Natural killer cell (primary cell): ENCODE data around the gene LBP. TPM values are rescaled to one million over a fixed set of nuclear protein-coding genes. Genes with fewer than 3 reads are reported as not detected.

Experiments
- ATAC-seq, 3 donors: fragments of 150-1000 bp in 2 of 3; fragments of 200-7000 bp in 1 of 3; cut with Tn5 transposase; 1 replicate in 1 of 3; 2 replicates in 2 of 3; pipeline ENCODE4 v1.10.0; 2021; ENCODE audit warnings: mild to moderate bottlenecking in 2 of 3, moderate library complexity in 2 of 3
- DNase-seq, 2 donors: peaks; one replicate each; pipeline versions ENCODE4 v3.0.0 to v3.0.0-alpha.2; 2013 to 2021; ENCODE audit warnings: mixed read lengths in 1 of 2
- H3K27ac ChIP-seq: one replicate; pipeline ENCODE4 v1.5.1; 2013; ENCODE audit warnings: mild to moderate bottlenecking, low read length
- H3K27me3 ChIP-seq: one replicate; pipeline ENCODE4 v1.6.1; 2013; ENCODE audit warnings: low read length; ENCODE audit not compliant: control insufficient read depth, insufficient read depth
- H3K36me3 ChIP-seq: one replicate; pipeline ENCODE4 v1.6.1; 2013; ENCODE audit warnings: low read length; ENCODE audit not compliant: control insufficient read depth, insufficient read depth
- H3K4me1 ChIP-seq: one replicate; pipeline ENCODE4 v1.6.1; 2013; ENCODE audit warnings: low read length; ENCODE audit not compliant: control insufficient read depth, insufficient read depth
- H3K4me3 ChIP-seq: one replicate; pipeline ENCODE4 v1.5.1; 2013; ENCODE audit warnings: low read length
- H3K9me3 ChIP-seq: one replicate; pipeline ENCODE4 v1.6.1; 2013; ENCODE audit warnings: low read length; ENCODE audit not compliant: control insufficient read depth, insufficient read depth
- H3K27ac Mint-ChIP-seq, 2 donors: one replicate each; pipeline ENCODE4 v1.8.0; 2022; ENCODE audit warnings: mild to moderate bottlenecking in 2 of 2, mixed read lengths in 2 of 2, moderate library complexity in 1 of 2
- H3K27me3 Mint-ChIP-seq, 2 donors: one replicate each; pipeline ENCODE4 v1.8.0; 2022; ENCODE audit warnings: low read depth in 2 of 2, mixed read lengths in 2 of 2
- H3K36me3 Mint-ChIP-seq: one replicate; pipeline ENCODE4 v1.8.0; 2022; ENCODE audit warnings: mixed read lengths
- H3K4me1 Mint-ChIP-seq, 2 donors: one replicate each; pipeline ENCODE4 v1.8.0; 2022; ENCODE audit warnings: mixed read lengths in 2 of 2
- H3K4me3 Mint-ChIP-seq: one replicate; pipeline ENCODE4 v1.8.0; 2022; ENCODE audit warnings: mild to moderate bottlenecking, moderate library complexity, mixed read lengths
- H3K9me3 Mint-ChIP-seq, 2 donors: one replicate each; pipeline ENCODE4 v1.8.0; 2022; ENCODE audit warnings: mixed read lengths in 2 of 2
- CTCF ChIP-seq: fragments of 200-600 bp; IDR thresholded peaks from one replicate; pipeline ENCODE4 v1.8.0; 2022; ENCODE audit warnings: antibody characterized with exemption
- WGBS: methylation state at CpG from one replicate; pipeline ENCODE4 v1.1.7; 2013; ENCODE audit warnings: missing lambda C conversion rate; ENCODE audit not compliant: insufficient coverage; 5-methylcytosine and 5-hydroxymethylcytosine counted together
- intact Hi-C: fragments of 100-400 bp; cut with micrococcal nuclease; formaldehyde crosslinking; loops from one replicate; pipeline ENCODE4 v1.14.2; 2022
- total RNA-seq, 4 donors: library from RNA; stranded (reverse); fragments of 120-200 nt in 1 of 4; gene quantifications; one replicate each; pipeline versions ENCODE4 v1.2.3 to v1.2.4, GENCODE V29; 2013 to 2022

Gene LBP
- total RNA-seq, 3 donors from 2014 or later (not counting 1 experiment from before 2014, with no cell fraction given): not detected

DNA sequence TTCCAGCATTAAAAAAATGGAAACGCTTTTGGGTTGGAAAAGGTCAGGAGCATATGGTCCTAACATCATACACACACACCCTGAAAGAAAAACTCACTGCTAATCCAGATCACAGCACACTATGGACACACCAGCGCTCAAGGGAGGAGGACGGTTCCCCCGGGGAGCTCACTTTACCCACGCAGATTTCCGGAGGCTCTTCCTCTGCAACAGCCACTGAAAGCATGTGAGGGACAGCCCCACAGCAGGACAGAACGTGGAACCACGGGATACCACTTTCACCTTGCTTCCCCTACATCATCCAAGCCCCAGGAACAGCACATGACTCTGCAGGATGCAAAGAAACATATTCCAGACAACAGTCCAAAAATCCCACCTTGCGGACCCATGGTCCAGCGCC, 75.6 kb downstream of the LBP start:
- no peak for TF ChIP-seq CTCF
- Mint-ChIP-seq H3K27me3 (no peaks in the 10 kb centered on the region), H3K27ac (peak overlapping the region in 1 of 2 donors; percentile 10), H3K4me3 (no peak overlapping the region), H3K36me3 (peaks cover 9% of the 10 kb centered on the region), H3K4me1 (peaks cover 0 to 26% of the 10 kb centered on the region in 2 donors), H3K9me3 (no peaks in the 10 kb centered on the region)
- Histone ChIP-seq H3K36me3 (peaks cover 71% of the 10 kb centered on the region), H3K27me3 (no peaks in the 10 kb centered on the region), H3K27ac (no peak overlapping the region), H3K4me1 (no peaks in the 10 kb centered on the region), H3K9me3 (no peaks in the 10 kb centered on the region), H3K4me3 (no peak overlapping the region)
- intact Hi-C loops: no loop called here
- no peak for ATAC-seq
- WGBS: 78% methylated on average over 10 of the region's 10 CpGs
- DNase-seq: no peak

DNA sequence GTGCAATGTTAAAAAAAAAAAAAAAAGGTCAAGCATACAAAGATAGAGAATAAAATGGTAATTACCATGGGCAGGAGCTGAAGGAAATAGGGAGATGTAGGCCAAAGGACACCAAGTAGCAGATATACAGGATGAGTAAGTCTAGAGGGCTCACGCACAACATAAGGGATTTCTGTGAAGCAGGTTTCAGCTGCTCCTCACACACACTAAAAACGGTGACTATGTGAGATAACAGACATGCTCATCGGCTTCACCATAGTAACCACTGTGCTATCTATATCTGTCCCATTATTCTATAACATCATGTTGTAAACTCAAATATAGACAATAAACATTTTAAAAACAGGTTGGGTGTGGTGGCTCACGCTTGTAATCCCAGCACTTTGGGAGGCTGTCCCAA, 77.3 kb downstream of the LBP start:
- peaks cover 0 to 32% of the 10 kb centered on the region in 2 donors for H3K4me1 Mint-ChIP-seq
- Histone ChIP-seq H3K36me3 (peaks cover 83% of the 10 kb centered on the region), H3K27me3 (no peaks in the 10 kb centered on the region), H3K27ac (no peak overlapping the region), H3K9me3 (no peaks in the 10 kb centered on the region), H3K4me1 (no peaks in the 10 kb centered on the region), H3K4me3 (no peak overlapping the region)
- H3K27ac Mint-ChIP-seq: peak overlapping the region in 1 of 2 donors; percentile 63
- H3K4me3 Mint-ChIP-seq: no peak overlapping the region
- intact Hi-C loops: no loop called here
- 86% methylated on average over 4 of the region's 4 CpGs for WGBS
- DNase-seq: no peak
- H3K9me3 Mint-ChIP-seq: no peaks in the 10 kb centered on the region
- H3K36me3 Mint-ChIP-seq: peaks cover 9% of the 10 kb centered on the region
- no peaks in the 10 kb centered on the region for H3K27me3 Mint-ChIP-seq
- no peak for TF ChIP-seq CTCF
- ATAC-seq: no peak

DNA sequence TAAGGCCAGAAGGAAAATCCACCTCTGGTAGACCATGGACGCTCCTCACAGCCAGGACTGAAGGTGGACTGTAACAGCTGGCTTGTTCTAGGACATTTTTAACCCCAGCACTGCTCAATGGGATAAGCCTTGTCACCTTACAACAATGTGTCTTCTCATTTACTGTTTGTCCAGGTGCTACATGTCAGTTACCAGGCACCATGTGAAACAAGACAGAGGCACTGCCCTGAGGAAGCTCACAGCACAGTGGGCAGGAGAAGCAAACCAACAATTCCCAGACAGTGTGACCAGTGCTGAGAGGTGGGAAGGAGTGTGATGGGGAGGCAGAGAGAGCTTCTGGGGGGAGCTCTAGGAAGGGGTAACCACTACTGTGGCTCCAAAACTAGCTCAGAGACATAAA, 78.1 kb downstream of the LBP start:
- peak overlapping the region in 1 of 2 donors; percentile 66 for H3K27ac Mint-ChIP-seq

More for the DNA sequence above, 78.1 kb downstream of the LBP start:
- Histone ChIP-seq H3K4me1 (no peaks in the 10 kb centered on the region), H3K27me3 (no peaks in the 10 kb centered on the region), H3K9me3 (no peaks in the 10 kb centered on the region), H3K36me3 (peaks cover 89% of the 10 kb centered on the region), H3K4me3 (no peak overlapping the region), H3K27ac (no peak overlapping the region)
- ATAC-seq: no peak
- TF ChIP-seq CTCF: no peak
- H3K27me3 Mint-ChIP-seq: no peaks in the 10 kb centered on the region
- H3K4me3 Mint-ChIP-seq: no peak overlapping the region
- intact Hi-C loops: no loop called here
- peaks cover 9% of the 10 kb centered on the region for H3K36me3 Mint-ChIP-seq
- no peak for DNase-seq
- no peaks in the 10 kb centered on the region for H3K9me3 Mint-ChIP-seq
- 95% methylated on average over 1 of the region's 1 CpG for WGBS
- H3K4me1 Mint-ChIP-seq: peaks cover 6 to 39% of the 10 kb centered on the region in 2 donors
